RWPE2 (cell line): ENCODE results near the gene KIF25.

Experiments used
- ATAC-seq: fragments of 200-7000 bp; cut with Tn5 transposase; 3 replicates; pipeline ENCODE4 v1.9.1; 2021; ENCODE audit warnings: low read depth
- DNase-seq: peaks from one replicate; pipeline ENCODE4 v3.0.0-alpha.2; 2020; ENCODE audit warnings: low spot score
- H3K27ac ChIP-seq: fragments of 450-650 bp; 2 replicates; pipeline ENCODE4 v1.5.1; 2017; ENCODE audit warnings: mild to moderate bottlenecking; ENCODE audit not compliant: poor library complexity, severe bottlenecking
- H3K27me3 ChIP-seq: fragments of 250-450 bp; sonication (Bioruptor Pico); 2 replicates; pipeline ENCODE4 v1.5.1; 2021; ENCODE audit warnings: mild to moderate bottlenecking, moderate library complexity; ENCODE audit not compliant: insufficient read depth, poor library complexity, severe bottlenecking
- H3K36me3 ChIP-seq: fragments of 250-450 bp; sonication (Bioruptor Pico); 2 replicates; pipeline ENCODE4 v1.5.1; 2020; ENCODE audit warnings: low read depth, mild to moderate bottlenecking, moderate library complexity
- H3K4me1 ChIP-seq: fragments of 250-450 bp; sonication (Bioruptor Pico); 2 replicates; pipeline ENCODE4 v1.5.1; 2021; ENCODE audit warnings: mild to moderate bottlenecking, moderate library complexity; ENCODE audit not compliant: insufficient read depth, poor library complexity, severe bottlenecking
- H3K4me3 ChIP-seq: fragments of 250-450 bp; sonication (Bioruptor Pico); 2 replicates; pipeline ENCODE4 v1.5.1; 2021; ENCODE audit warnings: mild to moderate bottlenecking, moderate library complexity; ENCODE audit not compliant: severe bottlenecking
- H3K9me3 ChIP-seq: fragments of 250-450 bp; sonication (Bioruptor Pico); 2 replicates; pipeline ENCODE4 v1.5.1; 2021; ENCODE audit warnings: mild to moderate bottlenecking, moderate library complexity; ENCODE audit not compliant: severe bottlenecking
- CTCF ChIP-seq: fragments of 450-650 bp; IDR thresholded peaks from one replicate; pipeline ENCODE4 v1.5.1; 2017; ENCODE audit warnings: mild to moderate bottlenecking, moderate library complexity; ENCODE audit not compliant: poor library complexity, severe bottlenecking

KIF25 gene

DNA sequence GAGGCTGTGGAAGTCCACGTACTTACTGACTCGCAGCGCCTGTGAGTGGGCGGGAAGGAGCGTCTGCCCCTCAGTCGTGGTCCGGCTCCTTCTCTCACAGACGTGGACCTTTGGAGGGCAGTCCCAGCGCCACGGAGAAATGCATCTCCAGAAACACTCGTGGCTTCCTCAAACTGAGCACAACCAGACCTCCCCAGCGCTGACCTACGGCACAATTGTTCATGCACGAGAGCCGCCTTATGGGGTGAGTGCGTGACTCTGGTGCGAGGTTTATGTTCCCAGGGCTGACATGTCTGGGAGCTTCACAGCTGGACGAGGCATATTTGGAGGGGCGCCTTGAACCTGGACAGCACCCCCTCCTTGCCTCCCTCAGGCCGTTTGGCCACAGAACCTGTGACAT is 51.8 kb downstream of the KIF25 start:
- H3K4me3 ChIP-seq = no peak overlapping the region
- no peaks in the 10 kb centered on the region for H3K4me1 ChIP-seq
- TF ChIP-seq CTCF = no peak
- DNase-seq = no peak
- H3K36me3 ChIP-seq = no peaks in the 10 kb centered on the region
- H3K27ac ChIP-seq = no peak overlapping the region
- no peaks in the 10 kb centered on the region for H3K9me3 ChIP-seq
- ATAC-seq = no peak
- no peaks in the 10 kb centered on the region for H3K27me3 ChIP-seq

- TF ChIP-seq CTCF = no peak
- H3K4me1 ChIP-seq = no peaks in the 10 kb centered on the region
- no peak overlapping the region for H3K4me3 ChIP-seq
- H3K27me3 ChIP-seq = no peaks in the 10 kb centered on the region
- H3K27ac ChIP-seq = no peak overlapping the region
- H3K9me3 ChIP-seq = no peaks in the 10 kb centered on the region
- ATAC-seq (no peak), DNase-seq (no peak)
- H3K36me3 ChIP-seq = no peaks in the 10 kb centered on the region
These were observed 52.3 kb downstream of the KIF25 start for GRCh38 chr6:168049706-168050224.

DNA sequence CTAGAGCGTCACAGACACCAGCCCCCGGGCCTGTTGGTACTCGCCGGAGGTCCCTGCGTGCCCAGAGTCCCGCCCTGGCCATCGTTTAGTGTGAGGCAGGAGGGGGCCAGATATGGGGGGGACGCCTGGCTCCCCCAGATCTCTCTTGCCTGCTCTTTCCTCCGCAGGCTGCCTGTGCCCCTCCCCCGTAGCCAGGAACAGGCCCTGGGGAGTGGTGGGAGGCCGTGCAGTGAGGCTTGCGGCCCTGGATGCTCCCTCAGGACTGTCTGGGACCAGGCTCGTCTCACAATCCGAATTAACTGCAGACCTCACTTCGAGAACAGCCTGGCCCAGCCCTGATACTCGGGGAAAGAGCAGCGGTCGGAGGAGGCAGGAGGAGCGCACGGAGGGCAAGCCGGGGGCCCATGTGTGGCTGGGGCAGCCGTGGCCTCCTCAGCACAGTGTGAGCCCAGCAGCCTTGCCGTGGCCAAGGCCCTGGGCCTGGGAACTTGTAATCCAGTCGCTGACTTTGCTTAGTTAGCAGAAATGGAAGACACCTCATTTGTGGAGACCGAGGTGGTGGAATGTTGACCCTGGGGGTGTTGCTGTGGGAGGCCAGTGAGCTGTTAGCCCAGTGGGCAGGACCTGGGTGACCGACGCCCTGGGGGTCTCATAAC is 52.9 kb downstream of the KIF25 start:
- H3K4me1 ChIP-seq = no peaks in the 10 kb centered on the region
- H3K36me3 ChIP-seq = no peaks in the 10 kb centered on the region
- no peak overlapping the region for H3K4me3 ChIP-seq
- no peaks in the 10 kb centered on the region for H3K27me3 ChIP-seq
- DNase-seq = no peak
- H3K27ac ChIP-seq = no peak overlapping the region
- H3K9me3 ChIP-seq = no peaks in the 10 kb centered on the region
- no peak for TF ChIP-seq CTCF
- ATAC-seq = no peak

- H3K4me3 ChIP-seq = no peak overlapping the region
- H3K27me3 ChIP-seq = no peaks in the 10 kb centered on the region
- ATAC-seq = no peak
- no peaks in the 10 kb centered on the region for H3K9me3 ChIP-seq
- TF ChIP-seq CTCF = no peak
- no peak overlapping the region for H3K27ac ChIP-seq
- no peak for DNase-seq
- H3K4me1 ChIP-seq = no peaks in the 10 kb centered on the region
- no peaks in the 10 kb centered on the region for H3K36me3 ChIP-seq
These were observed 53.6 kb downstream of the KIF25 start for GRCh38 chr6:168050881-168051586.

GRCh38 chr6:168051648-168052047 is 54.2 kb downstream of the KIF25 start:
- Histone ChIP-seq H3K27ac (no peak overlapping the region), H3K9me3 (no peaks in the 10 kb centered on the region), H3K4me3 (no peak overlapping the region), H3K4me1 (no peaks in the 10 kb centered on the region), H3K27me3 (no peaks in the 10 kb centered on the region), H3K36me3 (no peaks in the 10 kb centered on the region)
- no peak for TF ChIP-seq CTCF
- DNase-seq = no peak
- no peak for ATAC-seq
